HG02973 (cell line): ENCODE measurements around the gene AIMP1.
"Not testable (repeated sequence)": the region's sequence is repeated elsewhere in the genome, so short reads cannot be mapped to it uniquely, and the experiment has no call there.

ENCODE experiments used
- ATAC-seq: cut with Tn5 transposase; IDR thresholded peaks from one replicate; pipeline ENCODE4 v1.9.1; 2021; ENCODE audit warnings: moderate library complexity; ENCODE audit not compliant: unreplicated experiment

Gene AIMP1

DNA sequence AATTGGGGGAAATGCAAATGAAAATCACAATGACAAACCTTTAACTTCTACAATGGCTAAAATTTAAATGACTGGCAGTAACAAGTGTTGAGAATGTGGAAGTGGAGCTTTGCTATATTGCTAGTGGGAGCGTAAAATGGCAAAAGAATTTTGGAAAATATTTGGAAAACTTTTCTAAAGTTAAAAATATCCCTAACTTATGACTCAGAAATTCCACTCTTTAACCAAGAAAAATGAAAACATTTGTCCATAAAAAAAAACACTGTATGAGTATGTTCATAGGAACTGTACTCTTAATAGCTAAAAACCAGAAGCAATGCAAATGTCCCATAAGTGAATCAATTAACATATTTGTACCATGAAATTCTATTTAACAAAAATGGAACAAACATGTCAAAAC is 4.0 kb upstream of the AIMP1 start:
- ATAC-seq = no peak

DNA sequence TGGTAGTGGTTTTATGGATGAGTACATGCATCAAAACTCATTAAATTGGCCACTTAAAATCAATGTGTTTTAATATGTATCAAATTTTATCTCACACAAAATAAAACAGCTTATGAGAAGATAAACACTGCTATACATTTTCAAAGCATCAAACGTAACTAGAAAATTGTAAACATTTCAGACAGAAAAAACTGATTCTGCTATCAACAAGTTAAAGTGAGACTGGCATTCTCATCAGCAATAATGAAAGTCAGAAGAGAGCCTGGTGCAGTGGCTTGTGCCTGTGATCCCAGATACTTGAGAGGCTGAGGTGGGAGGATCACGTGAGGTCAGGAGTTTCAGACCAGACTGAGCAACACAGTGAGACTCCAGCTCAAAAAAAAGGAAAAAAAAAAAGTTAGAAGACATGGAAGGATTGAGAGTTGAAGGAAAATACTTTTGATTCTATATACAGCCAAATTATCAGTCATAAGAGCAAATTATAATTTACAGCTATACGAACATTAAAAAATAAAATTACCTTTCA is 3.3 kb upstream of the AIMP1 start:
- no peak for ATAC-seq

DNA sequence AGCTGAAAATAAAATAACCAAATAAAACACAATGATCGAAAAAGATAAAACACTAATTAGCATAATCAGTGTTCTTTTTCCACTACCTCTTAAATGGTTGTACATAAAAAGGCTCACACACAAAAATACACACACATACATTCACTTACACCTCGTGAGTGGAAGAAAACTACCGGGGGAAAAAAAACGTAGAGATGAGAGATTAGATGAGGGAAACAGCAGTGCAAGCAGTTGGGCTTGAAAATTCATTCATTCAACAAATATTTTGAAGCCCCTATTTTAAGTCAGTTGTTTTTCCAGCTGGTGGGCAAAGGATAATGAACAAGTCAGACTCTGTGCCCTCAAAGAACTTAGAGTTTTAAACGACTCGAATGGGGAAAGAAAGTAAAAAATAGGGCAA is 1.4 kb upstream of the AIMP1 start:
- ATAC-seq = no peak

DNA sequence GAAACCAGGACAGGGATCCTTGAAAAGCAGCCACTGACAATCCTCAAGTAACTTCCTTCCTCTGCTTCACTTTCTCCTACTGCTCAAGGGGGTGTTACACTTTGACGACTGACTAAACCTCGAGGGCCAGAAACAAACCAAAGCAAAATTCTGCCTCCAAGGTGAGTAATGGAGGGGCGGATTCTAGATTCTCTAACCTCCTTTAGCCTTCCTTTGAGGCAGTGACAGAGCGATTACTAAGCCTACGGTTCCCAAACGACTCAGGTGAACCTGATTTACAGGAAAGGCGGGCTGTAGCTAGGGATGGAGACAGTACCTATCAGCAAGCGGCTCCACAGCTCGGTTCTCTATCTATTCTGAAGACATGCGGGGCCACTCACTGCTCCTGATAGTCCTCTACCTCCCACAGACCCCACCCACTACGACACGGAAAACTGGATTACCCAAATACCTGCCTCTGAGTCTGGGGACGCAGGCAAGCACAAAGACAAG is 828 bp upstream of the AIMP1 start:
- peak; percentile 24 for ATAC-seq

DNA sequence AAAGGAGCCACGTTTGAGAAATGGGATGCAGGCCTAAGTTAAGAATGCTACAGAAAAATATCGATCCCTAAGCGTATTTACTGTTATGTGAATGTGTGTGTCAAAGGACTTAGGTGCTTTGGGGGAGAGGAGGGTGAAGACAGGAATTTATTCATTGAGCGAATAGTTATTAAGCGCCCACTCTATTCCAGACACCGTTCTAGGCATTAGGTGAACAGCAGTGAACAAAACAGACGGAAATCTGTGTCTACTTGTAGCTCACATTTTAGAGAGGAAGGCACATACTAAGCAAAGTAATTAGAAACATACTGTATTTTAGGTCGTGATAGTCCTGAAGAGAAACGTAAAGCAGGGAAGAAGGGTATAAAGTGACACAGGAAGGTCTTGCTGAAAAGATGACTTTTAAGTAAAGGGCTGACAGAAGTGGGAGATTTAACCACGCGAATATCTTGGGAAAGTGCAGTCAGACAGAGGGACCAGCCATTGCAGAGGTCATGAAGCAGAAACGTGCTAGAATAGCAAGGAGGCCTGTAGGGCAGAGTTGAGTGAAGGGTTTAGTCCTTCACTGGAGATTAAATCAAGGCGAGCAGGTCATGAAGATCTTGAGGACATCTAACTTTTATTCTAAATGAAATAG is 541 bp downstream of the AIMP1 start:
- ATAC-seq = no peak

DNA sequence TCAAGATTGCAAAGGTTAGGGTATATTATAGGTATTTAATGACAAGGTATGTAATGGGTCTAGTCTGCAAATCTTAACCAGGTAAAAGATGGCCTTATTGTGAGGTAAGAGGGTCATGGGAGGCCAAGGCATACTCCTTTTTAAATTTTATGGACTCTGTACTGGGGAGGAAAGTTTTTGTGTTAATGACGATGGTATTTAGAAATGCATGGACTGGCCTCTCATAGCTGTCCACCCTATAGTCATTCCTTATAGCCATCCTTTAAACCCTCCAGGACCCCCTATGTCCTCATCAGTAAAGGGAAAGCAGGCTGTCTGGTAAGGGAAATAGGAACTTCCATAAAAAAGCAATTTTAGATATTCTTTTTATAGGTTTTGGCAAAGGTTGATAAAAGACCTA is 1.5 kb downstream of the AIMP1 start:
- no peak for ATAC-seq

DNA sequence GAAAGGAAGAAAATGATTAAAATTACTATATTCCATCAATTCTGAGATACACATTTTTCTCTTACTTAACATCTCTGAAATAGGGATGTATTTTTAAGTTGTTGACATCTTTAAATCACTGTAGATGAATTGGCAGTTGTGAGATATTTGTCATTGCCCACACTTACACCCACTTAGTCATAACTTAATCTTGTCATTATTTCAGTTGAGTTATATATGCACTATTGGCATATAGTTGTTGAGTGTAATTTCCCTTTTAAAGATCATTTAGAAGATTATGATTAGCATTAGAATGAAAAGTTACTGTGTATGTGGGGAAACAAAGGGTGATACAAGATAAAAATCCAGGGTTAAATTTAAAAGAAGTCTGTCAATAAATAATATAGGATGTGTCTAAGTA is 2.2 kb downstream of the AIMP1 start:
- ATAC-seq = no peak

DNA sequence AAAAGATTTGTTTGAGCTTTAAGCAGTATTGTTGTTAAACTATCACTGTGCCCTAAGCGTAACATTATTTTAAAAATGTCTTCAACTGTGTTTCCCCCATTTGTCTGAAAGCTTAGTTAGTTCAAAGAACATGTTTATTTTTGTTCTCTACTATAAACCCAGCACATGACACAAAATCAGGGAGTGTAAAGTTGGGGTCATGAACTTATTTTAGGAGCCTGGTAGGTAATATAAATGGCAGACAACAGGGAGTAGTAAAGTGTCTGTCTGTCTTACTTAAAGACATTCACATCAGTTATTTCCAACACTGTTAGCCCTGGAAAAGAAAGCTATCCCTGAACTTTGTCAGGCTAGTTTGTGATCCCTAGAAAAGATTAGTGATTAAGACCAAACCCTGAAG is 3.9 kb downstream of the AIMP1 start:
- ATAC-seq = no peak

DNA sequence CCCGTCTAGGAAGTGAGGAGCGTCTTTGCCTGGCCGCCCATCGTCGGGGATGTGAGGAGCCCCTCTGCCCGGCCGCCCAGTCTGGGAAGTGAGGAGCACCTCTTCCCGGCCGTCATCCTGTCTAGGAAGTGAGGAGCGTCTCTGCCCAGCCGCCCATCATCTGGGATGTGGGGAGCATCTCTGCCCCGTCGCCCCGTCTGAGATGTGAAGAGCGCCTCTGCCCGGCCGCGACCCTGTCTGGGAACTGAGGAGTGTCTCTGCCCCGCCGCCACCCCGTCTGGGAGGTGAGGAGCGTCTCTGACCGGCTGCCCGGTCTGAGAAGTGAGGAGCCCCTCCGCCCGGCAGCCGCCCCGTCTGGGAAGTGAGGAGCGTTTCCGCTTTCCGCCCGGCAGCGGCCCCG is 4.8 kb downstream of the AIMP1 start:
- ATAC-seq = not testable (repeated sequence)

DNA sequence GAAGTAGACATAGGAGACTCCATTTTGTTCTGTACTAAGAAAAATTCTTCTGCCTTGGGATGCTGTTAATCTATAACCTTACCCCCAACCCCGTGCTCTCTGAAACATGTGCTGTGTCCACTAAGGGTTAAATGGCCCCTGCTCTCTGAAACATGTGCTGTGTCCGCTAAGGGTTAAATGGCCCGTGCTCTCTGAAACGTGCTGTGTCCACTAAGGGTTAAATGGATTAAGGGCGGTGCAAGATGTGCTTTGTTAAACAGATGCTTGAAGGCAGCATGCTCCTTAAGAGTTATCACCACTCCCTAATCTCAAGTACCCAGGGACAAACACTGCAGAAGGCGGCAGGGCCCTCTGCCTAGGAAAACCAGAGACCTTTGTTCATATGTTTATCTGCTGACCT is 5.5 kb downstream of the AIMP1 start:
- ATAC-seq = not testable (repeated sequence)

DNA sequence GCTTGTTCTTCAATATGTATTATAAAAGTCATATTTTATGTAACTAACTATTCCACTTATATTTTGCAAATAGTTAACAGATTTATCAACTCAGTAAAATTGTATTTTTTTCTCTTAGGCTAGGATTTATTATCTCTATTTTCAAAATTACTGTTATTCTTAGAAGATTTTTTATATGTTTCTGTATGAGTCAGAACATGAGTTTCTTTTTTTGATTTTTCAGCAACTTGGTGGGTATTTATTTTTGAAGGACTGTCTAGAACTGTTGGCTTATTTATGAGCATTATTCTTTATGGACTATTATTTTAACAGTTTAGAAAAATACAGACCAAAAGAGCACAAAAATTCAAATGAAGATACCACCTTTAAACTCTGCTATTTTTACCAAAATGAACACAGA is 6.8 kb downstream of the AIMP1 start:
- no peak for ATAC-seq

DNA sequence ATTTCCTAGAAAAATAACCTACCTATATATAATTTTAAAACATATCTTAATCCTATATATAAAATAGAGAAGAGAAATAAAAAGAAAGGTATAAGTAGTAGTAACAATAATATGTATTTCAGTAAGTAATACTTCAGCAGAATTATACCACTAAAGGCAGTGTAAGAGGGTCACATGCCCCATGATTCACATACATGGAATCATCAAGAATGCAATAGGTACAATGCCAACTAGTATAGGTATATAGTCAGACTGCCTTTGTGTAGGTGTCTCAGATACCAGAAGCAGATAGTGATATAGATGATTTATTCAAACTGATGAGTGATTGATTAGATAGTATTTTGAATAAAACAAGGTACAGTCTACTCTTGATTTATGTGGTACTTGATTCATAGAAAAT is 9.4 kb downstream of the AIMP1 start:
- ATAC-seq = no peak

DNA sequence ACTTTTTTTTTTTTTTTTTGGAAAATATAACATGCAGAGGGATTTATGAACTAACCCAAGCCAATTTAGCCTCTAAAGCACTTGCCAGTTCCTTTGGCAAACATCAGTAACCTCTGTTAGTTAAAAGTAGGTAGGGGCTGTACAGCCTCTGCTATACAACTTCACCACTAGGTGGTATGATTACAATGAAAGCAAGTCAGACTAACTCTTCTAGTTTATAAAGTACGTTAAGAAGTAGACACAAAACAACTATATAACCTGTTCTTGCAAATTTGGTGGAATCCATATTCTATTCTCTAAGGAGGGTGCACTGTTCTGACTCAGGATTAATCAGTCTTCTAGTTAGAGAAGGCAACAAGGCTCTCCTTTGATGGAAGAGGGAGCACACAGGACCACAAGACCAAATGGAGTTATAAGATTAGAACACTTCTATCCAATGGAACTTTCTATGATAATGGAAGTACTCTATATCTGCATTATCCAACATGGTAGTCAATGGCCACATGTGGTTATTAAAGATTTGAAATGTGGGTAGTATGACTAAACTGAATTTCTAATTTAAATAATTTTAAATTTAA is 12.8 kb downstream of the AIMP1 start:
- ATAC-seq = peak; percentile 85

DNA sequence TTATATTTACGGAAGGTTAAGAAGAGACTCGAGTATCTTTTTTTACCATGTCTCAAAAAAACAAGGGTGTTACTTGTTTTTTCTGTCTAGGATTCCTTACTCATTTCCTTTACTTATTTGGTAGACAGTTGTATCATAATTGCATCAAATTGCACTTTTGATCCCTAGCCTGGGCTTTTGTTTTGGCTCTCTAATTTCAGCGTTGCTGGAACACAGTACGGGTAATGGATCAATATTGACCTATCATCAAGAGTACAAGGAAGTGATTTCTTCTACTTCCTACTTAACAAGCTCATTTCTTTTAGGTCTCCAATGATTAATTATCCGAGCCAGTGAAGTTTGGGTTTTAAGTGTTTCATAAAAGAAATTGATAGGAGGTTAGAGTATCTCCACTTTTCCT is 16.8 kb downstream of the AIMP1 start:
- ATAC-seq = no peak

DNA sequence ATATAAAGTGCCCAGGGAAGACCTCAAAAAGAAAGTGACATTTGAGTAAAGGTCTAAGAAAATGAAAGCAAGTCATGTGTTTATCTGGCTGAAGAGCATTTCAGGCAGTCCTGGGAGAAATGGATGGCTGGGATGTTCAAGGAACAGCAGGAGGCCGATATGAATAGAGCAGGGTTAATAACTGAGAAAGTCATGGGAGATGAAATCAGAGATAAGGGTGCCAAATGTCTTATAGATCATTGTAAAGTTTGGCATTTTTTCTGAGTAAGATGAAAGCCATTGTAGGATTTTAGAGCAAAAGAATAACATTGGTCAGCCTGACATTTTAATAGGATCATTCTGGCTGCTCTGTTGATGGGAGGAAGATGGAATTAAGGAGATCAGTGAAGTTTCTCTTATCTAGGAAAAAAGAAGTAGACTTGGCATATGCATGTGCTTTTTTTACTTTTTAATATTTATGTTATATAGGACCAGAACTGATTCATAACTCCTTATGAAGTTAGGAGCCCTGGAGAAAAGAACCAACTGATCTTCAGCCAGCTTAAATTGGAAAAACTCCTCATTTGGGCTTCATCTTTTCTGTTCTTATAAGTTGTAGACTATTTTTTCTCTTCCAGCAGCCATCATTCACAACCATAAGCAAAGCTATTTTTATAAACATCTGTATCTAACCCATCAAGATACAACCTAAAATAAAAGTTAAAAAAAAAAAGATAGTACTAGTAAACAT is 18.6 kb downstream of the AIMP1 start:
- ATAC-seq = no peak

DNA sequence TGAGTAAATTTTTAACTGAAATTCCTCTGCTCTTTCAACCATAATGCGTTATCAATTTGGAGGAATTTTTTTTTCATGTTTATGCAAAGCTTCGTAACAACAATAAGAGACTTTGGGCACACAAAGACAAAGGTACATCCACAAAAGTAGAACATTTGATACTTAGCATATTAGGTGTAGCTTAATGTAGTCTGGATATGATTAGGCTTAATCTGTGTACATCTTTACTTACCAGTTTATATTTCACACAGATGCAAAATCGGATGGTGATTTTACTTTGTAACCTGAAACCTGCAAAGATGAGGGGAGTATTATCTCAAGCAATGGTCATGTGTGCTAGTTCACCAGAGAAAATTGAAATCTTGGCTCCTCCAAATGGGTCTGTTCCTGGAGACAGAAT is 20.3 kb downstream of the AIMP1 start:
- ATAC-seq = no peak

DNA sequence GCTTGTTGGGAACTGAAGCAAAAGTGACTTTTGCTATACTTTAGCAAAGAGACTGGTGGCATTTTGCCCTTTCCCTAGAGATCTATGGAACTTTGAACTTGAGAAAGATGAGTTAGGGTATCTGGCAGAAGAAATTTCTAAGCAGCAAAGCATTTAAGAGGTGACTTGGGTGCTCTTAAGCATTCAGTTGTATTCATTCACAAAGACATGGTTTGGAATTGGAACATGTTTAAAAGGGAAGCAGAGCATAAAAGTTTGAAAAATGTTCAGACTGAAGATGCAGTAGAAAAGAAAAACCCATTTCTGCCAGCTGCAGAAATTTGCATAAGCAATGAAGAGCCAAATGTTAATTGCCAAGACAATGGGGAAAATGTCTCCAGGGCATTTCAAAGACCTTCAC is 21.6 kb downstream of the AIMP1 start:
- no peak for ATAC-seq

DNA sequence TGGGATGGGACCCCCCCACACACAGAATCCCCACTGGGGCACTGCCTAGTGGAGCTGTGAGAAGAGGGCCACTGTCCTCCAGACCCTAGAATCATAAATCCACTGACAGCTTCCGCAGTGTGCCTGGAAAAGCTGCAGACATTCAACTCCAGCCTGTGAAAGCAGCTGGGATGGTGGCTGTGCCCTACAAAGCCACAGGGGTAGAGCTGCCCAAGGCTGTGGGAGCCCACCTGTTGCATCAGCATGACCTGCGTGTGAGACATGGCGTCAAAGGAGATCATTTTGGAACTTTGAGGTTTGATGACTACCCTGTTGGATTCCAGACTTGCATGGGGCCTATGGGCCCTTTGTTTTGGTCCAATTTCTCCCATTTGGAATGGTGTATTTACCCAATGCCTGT is 22.3 kb downstream of the AIMP1 start:
- ATAC-seq = no peak

DNA sequence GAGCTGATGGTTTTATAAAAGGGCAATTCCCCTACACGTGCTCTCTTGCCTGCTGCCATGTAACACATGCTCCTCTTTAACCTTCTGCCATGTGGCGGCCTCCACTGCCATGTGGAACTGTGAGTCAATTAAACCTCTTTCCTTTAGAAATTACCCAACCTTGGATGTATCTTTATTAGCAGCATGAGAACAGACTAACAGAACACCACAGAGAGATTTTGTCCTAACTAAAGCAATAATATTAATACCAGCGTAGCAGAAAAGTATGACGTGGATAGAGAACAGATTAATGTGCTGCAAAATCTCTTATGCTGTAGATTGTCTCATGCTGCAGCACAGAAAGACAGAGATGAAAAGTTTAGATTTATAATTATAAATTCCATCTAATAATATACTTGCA is 23.1 kb downstream of the AIMP1 start:
- ATAC-seq = no peak

DNA sequence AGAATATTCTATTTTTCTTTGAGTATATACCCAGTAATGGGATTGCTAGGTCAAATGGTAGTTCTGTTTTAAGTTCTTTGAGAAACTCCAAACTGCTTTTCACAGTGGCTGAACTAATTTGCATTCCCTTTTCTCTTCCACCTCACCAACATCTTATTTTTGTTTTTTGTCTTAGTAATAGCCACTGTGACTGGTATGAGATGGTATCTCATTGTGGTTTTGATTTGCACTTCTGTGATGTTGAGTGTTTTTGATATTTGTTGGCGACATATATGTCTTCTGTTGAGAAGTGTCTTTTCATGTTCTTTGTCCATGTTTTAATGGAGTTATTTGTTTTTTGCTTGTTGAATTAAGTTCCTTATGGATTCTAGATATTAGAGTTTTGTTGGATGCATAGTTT is 24.4 kb downstream of the AIMP1 start:
- no peak for ATAC-seq

DNA sequence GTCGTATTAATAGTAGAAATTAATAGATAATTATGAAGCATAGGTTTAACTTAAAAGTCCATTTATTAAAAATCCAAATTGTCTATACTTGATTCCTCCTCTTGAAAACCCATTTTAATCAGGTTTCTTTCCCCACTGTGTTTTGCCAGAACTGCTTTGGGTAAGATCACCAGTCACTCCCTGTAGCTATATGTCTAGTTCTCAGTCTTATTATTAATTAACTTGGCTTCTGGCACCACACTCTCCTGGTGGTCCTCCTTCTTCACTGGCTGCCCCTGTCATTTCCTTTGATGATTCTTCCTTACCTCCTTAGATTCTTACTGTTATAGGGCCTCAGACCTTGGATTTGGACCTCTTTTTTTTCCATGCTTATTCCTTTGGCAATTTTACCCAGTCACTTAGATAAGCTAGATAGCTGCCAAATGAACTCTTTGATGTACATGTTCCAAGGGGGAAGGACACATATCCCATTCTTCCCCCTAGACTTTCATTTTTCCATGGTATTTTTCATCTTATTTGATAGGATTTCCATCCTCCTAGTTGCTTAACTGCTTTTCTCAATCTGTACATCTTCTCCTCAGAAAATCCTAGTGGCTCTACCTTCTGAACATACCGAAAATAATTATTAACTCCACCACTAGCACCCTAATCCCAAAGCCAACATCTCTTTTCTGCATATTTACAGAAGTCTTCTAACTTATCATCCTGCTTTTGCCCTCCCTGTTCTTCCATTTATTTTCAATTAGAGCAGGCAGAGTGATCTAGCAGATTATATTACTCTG is 27.7 kb downstream of the AIMP1 start:
- no peak for ATAC-seq

DNA sequence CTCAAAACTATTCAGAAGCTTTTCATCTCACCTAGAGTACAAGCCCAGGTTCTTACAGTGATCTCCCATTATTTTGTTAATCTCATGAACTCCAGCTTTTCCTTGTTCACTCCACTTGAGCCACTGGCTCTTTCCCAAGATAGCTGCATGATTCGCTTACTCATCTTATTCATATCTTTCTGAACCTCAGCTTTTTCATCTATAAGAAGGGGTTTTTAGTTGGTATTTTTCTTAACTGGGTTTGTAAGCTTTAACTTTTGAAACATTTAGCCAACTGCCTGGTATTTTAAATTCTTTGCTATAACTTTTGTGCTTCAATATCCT is 28.3 kb downstream of the AIMP1 start:
- ATAC-seq = no peak
